HepG2 (cell line): ENCODE results near the gene ADGRD1. TPM values are rescaled to one million over a fixed set of nuclear protein-coding genes. Genes with fewer than 3 reads are reported as not detected.

Experiments used
- ATAC-seq: fragments of 200-7000 bp; cut with Tn5 transposase; 3 replicates; pipeline ENCODE4 v1.9.1; 2020; ENCODE audit warnings: mild to moderate bottlenecking, moderate library complexity
- BruUV-seq: library from RNA; stranded (reverse); fragments of 400-500 nt; replicated peaks from 2 replicates; lab custom pipeline; 2021; lab: Mats Ljungman, UMichigan
- CTCF ChIA-PET: fragments of 300-600 bp; formaldehyde crosslinking; extraction: SDS; loops from one replicate; lab custom pipeline; 2021; ENCODE audit warnings: low total read pairs, inconsistent platforms, low intra/inter-chr PET ratio; lab: Yijun Ruan, JAX
- POLR2A ChIA-PET: fragments of 350-600 bp; sonication (Branson Sonifier 250); formaldehyde crosslinking; loops from one replicate; lab custom pipeline; 2020; ENCODE audit warnings: antibody characterized with exemption, inconsistent platforms; lab: Yijun Ruan, JAX
- DNase-seq: peaks from one replicate; pipeline ENCODE4 v3.0.0-alpha.2; 2015; ENCODE audit warnings: low spot score
- FAIRE-seq: peaks from 3 replicates; lab custom pipeline; 2011; peaks lifted over from hg19 to GRCh38; lab: Jason Lieb, UNC
- H2AFZ ChIP-seq: one replicate; pipeline ENCODE4 v1.6.1; 2011; ENCODE audit warnings: low read length, inconsistent platforms
- H3K27ac ChIP-seq: fragments of 300-600 bp; 3 replicates; pipeline ENCODE4 v1.8.0; 2011; ENCODE audit warnings: mixed run types, mild to moderate bottlenecking, mixed read lengths, low read length, inconsistent platforms; ENCODE audit not compliant: insufficient read depth; ENCODE audit errors: extremely low read length
- H3K27me3 ChIP-seq, 2 experiments: fragments of 200-600 bp in 1 of 2; 2 replicates in 1 of 2; 3 replicates in 1 of 2; pipeline versions ENCODE4 v1.6.0 to v1.8.0; 2011; ENCODE audit warnings: low read length in 2 of 2, mild to moderate bottlenecking in 2 of 2, moderate library complexity in 2 of 2, inconsistent platforms in 1 of 2; ENCODE audit not compliant: insufficient read depth in 2 of 2, control insufficient read depth in 1 of 2
- H3K36me3 ChIP-seq, 2 experiments: fragments of 200-600 bp in 1 of 2; replicated peaks in 1 of 2; 2 replicates in 1 of 2; 3 replicates in 1 of 2; pipeline versions ENCODE4 v1.5.1 to v1.8.0; 2011; ENCODE audit warnings: low read length in 2 of 2, inconsistent platforms in 1 of 2; ENCODE audit not compliant: insufficient read depth in 2 of 2, control insufficient read depth in 1 of 2
- H3K4me1 ChIP-seq: 2 replicates; pipeline ENCODE4 v1.5.1; 2012; ENCODE audit warnings: low read length, inconsistent platforms; ENCODE audit not compliant: insufficient read depth
- H3K4me2 ChIP-seq: 2 replicates; pipeline ENCODE4 v1.6.0; 2011; ENCODE audit warnings: low read depth, low read length, inconsistent platforms
- H3K4me3 ChIP-seq, 3 experiments: fragments of 200-600 bp in 1 of 3; sonication (generic), shearing (Covaris generic) in 1 of 3; replicated peaks in 1 of 3; 2 replicates each; pipeline ENCODE4 v1.5.1; 2011 to 2016; ENCODE audit warnings: low read length in 3 of 3, inconsistent platforms in 2 of 3, low read depth in 2 of 3, mild to moderate bottlenecking in 2 of 3, control low read depth in 1 of 3, mixed read lengths in 1 of 3; ENCODE audit not compliant: insufficient read depth in 1 of 3
- H3K79me2 ChIP-seq: one replicate; pipeline ENCODE4 v1.6.1; 2011; ENCODE audit warnings: low read length, inconsistent platforms; ENCODE audit not compliant: insufficient read depth
- H3K9ac ChIP-seq: 2 replicates; pipeline ENCODE4 v1.6.0; 2011; ENCODE audit warnings: mild to moderate bottlenecking, low read depth, low read length, inconsistent platforms; ENCODE audit not compliant: insufficient read depth
- H3K9me3 ChIP-seq: 2 replicates; pipeline ENCODE4 v1.5.1; 2012; ENCODE audit warnings: mild to moderate bottlenecking, low read length
- H4K20me1 ChIP-seq: 2 replicates; pipeline ENCODE4 v1.6.0; 2011; ENCODE audit warnings: inconsistent platforms, mild to moderate bottlenecking, low read length, moderate library complexity; ENCODE audit not compliant: insufficient read depth
- GTF3A ChIP-seq: sonication (generic); formaldehyde crosslinking; conservative IDR thresholded peaks from 2 replicates; pipeline ENCODE4 v1.4.0; 2020; ENCODE audit warnings: mild to moderate bottlenecking, missing genetic modification reagents
- KAT8 ChIP-seq: IDR thresholded peaks from 2 replicates; pipeline ENCODE4 v1.6.1; 2016; ENCODE audit warnings: missing genetic modification reagents, missing compliant biosample characterization
- MED8 ChIP-seq: sonication (generic); formaldehyde crosslinking; IDR thresholded peaks from 2 replicates; pipeline ENCODE4 v1.8.1; 2023; ENCODE audit warnings: mild to moderate bottlenecking, missing genetic modification reagents; ENCODE audit not compliant: insufficient replicate concordance
- ZNF567 ChIP-seq: sonication (generic); formaldehyde crosslinking; IDR thresholded peaks from 2 replicates; pipeline ENCODE4 v1.8.1; 2023; ENCODE audit warnings: mild to moderate bottlenecking, missing genetic modification reagents, borderline replicate concordance
- ZNF761 ChIP-seq: sonication (generic); formaldehyde crosslinking; conservative IDR thresholded peaks from 2 replicates; pipeline ENCODE4 v1.4.0; 2020; ENCODE audit warnings: mild to moderate bottlenecking, missing genetic modification reagents
- ZNF839 ChIP-seq: sonication (generic); formaldehyde crosslinking; IDR thresholded peaks from 2 replicates; pipeline ENCODE4 v1.4.0; 2020; ENCODE audit warnings: missing genetic modification reagents, mild to moderate bottlenecking, borderline replicate concordance
- WGBS: methylation state at CpG from one replicate; pipeline ENCODE4 v1.1.6; 2017; ENCODE audit warnings: low lambda C conversion rate; 5-methylcytosine and 5-hydroxymethylcytosine counted together
- in situ Hi-C: cut with HindIII; loops from 2 replicates; pipeline ENCODE4 v1.10.0; 2017; ENCODE audit warnings: low pct_unique_long_range_greater_than_20kb; ENCODE audit not compliant: extremely low pct_ligation_motif_present
- intact Hi-C: fragments of 100-400 bp; cut with micrococcal nuclease; formaldehyde crosslinking; loops from one replicate; pipeline ENCODE4 v1.10.0; 2022; ENCODE audit not compliant: unreplicated experiment
- polyA plus RNA-seq, 8 experiments: library from polyadenylated mRNA; depleted of rRNA in 3 of 8; stranded (reverse) in 7 of 8; unstranded in 1 of 8; fragments of >200 nt; fragmentation: Illumina TruSeq in 4 of 8; extraction: Trizol in 4 of 8; gene quantifications; 2 replicates each; pipeline versions ENCODE4 v1.2.1 to v1.2.3, GENCODE V29; 2011 to 2016; ENCODE audit warnings: low read depth in 4 of 8, missing spikeins in 1 of 8, mixed read lengths in 1 of 8; ENCODE audit not compliant: insufficient read depth in 1 of 8
- total RNA-seq, 5 experiments: library from RNA; depleted of rRNA; stranded (reverse); fragments of >200 nt; fragmentation: Illumina TruSeq; extraction: Trizol; gene quantifications; 2 replicates each; pipeline ENCODE4 v1.2.3, GENCODE V29; 2016; ENCODE audit warnings: low read depth in 1 of 5
- TF ChIP-seq, protein P1 (sequence below): sonication (generic); formaldehyde crosslinking; IDR thresholded peaks from 2 replicates; pipeline ENCODE4 v1.4.0; 2020; ENCODE audit warnings: missing genetic modification reagents, borderline replicate concordance
- TF ChIP-seq, protein P2 (sequence below): sonication (generic); formaldehyde crosslinking; IDR thresholded peaks from 2 replicates; pipeline ENCODE4 v1.4.0; 2020; ENCODE audit warnings: mild to moderate bottlenecking, missing genetic modification reagents, borderline replicate concordance

Gene ADGRD1
- total and polyA plus RNA-seq, 2 of the 13 experiments (the other 11 are each of a cell fraction or from before 2014, with no cell fraction given) = 0.46 to 12.4 TPM

DNA sequence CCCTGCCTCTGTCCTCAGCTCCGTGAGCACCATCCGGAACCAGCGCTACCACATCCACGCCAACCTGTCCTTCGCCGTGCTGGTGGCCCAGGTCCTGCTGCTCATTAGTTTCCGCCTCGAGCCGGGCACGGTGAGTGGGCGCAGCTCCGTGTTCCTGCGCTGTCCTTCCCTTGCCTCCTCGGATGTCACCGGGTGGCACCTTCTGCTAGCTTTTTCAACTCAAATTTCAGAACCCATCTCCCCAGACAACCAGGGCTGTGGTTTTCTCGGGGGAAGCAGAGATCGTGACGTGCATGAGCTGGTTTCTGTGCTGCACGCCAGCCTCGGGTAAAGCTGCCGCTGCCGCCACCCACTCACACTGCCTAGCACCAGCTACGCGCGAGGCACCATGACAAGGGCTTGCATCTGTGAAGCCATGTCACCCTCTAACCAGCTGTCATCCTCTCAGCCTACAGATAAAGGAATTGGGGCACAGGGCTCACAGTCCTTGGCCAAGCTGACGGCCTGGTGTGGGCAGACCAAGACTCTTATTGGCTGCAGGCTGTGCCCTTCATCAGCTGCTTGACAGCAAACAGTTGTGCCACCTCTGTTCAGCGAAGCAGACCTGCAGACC is 152.1 kb downstream of the ADGRD1 start:
- ATAC-seq (no peak), DNase-seq (no peak), FAIRE-seq (no peak)
- intact Hi-C loops (loop anchor here (10.0 kb wide), 1 partner anchor 729 kb away; no protein-coding TSS in a partner anchor), in situ Hi-C loops (loop anchor here (10.0 to 25.0 kb wide), 2 partner anchors 349 to 731 kb away; partner anchors contain the start of gene MMP17)
- Histone ChIP-seq H3K4me2 (no peak overlapping the region), H3K4me3 (no peak overlapping the region), H3K9ac (no peak overlapping the region), H4K20me1 (no peaks in the 10 kb centered on the region), H3K27ac (no peak overlapping the region), H3K79me2 (no peaks in the 10 kb centered on the region), H3K4me1 (peaks cover 6% of the 10 kb centered on the region; the same call in 1 of the 2 replicates), H3K36me3 (no peaks in the 10 kb centered on the region), H2AFZ (no peak overlapping the region), H3K9me3 (no peaks in the 10 kb centered on the region), H3K27me3 (peaks cover 0 to 1% of the 10 kb centered on the region in 2 experiments; a peak in 1 of 5 replicates)
- WGBS = 92% methylated on average over 22 of the region's 27 CpGs
- BruUV-seq = no TSS peak
- ChIA-PET POLR2A (no interaction called here), CTCF (interaction anchor here (2.2 kb wide), 1 partner anchor 189 kb away, joined by 13 read pairs; no protein-coding TSS in a partner anchor)
- TF ChIP-seq ZNF761 (no peak), ZNF567 (CRISPR knock-in tag) (no peak), KAT8 (CRISPR knock-in tag) (no peak), MED8 (CRISPR knock-in tag) (no peak), ZNF839 (CRISPR knock-in tag) (no peak), GTF3A (no peak)
- TF ChIP-seq, protein P1, sequence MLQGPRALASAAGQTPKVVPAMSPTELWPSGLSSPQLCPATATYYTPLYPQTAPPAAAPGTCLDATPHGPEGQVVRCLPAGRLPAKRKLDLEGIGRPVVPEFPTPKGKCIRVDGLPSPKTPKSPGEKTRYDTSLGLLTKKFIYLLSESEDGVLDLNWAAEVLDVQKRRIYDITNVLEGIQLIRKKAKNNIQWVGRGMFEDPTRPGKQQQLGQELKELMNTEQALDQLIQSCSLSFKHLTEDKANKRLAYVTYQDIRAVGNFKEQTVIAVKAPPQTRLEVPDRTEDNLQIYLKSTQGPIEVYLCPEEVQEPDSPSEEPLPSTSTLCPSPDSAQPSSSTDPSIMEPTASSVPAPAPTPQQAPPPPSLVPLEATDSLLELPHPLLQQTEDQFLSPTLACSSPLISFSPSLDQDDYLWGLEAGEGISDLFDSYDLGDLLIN (CRISPR knock-in tag) = no peak
- TF ChIP-seq, protein P2, sequence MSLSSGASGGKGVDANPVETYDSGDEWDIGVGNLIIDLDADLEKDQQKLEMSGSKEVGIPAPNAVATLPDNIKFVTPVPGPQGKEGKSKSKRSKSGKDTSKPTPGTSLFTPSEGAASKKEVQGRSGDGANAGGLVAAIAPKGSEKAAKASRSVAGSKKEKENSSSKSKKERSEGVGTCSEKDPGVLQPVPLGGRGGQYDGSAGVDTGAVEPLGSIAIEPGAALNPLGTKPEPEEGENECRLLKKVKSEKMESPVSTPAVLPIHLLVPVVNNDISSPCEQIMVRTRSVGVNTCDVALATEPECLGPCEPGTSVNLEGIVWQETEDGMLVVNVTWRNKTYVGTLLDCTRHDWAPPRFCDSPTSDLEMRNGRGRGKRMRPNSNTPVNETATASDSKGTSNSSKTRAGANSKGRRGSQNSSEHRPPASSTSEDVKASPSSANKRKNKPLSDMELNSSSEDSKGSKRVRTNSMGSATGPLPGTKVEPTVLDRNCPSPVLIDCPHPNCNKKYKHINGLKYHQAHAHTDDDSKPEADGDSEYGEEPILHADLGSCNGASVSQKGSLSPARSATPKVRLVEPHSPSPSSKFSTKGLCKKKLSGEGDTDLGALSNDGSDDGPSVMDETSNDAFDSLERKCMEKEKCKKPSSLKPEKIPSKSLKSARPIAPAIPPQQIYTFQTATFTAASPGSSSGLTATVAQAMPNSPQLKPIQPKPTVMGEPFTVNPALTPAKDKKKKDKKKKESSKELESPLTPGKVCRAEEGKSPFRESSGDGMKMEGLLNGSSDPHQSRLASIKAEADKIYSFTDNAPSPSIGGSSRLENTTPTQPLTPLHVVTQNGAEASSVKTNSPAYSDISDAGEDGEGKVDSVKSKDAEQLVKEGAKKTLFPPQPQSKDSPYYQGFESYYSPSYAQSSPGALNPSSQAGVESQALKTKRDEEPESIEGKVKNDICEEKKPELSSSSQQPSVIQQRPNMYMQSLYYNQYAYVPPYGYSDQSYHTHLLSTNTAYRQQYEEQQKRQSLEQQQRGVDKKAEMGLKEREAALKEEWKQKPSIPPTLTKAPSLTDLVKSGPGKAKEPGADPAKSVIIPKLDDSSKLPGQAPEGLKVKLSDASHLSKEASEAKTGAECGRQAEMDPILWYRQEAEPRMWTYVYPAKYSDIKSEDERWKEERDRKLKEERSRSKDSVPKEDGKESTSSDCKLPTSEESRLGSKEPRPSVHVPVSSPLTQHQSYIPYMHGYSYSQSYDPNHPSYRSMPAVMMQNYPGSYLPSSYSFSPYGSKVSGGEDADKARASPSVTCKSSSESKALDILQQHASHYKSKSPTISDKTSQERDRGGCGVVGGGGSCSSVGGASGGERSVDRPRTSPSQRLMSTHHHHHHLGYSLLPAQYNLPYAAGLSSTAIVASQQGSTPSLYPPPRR = no peak
